Activated T-helper 1 cell treated with anti-CD3 and anti-CD28 coated beads, Interleukin-12 subunit alpha, Interleukin-12 subunit beta, Interleukin-2, Interleukin-4 antibody, amounts not matched to agents 30 ng/mL and 10 ng/mL and 1 ng/mL, durations not matched to agents 14 hours and 24 hours and 36 hours (primary cell): ENCODE data around the gene IGFBP7. TPM values are rescaled to one million over a fixed set of nuclear protein-coding genes. Genes with fewer than 3 reads are reported as not detected.

Experiments
- DNase-seq: peaks from one replicate; pipeline ENCODE4 v3.0.0; 2021; ENCODE audit warnings: low spot score
- H3K27ac Mint-ChIP-seq: one replicate; pipeline ENCODE4 v1.8.0; 2021; ENCODE audit warnings: mild to moderate bottlenecking, mixed read lengths
- H3K27me3 Mint-ChIP-seq: one replicate; pipeline ENCODE4 v1.8.0; 2022; ENCODE audit warnings: mild to moderate bottlenecking, moderate library complexity, mixed read lengths; ENCODE audit not compliant: insufficient read depth
- H3K36me3 Mint-ChIP-seq: one replicate; pipeline ENCODE4 v1.8.0; 2021; ENCODE audit warnings: low read depth, mixed read lengths
- H3K4me1 Mint-ChIP-seq: one replicate; pipeline ENCODE4 v1.8.0; 2021; ENCODE audit warnings: low read depth, mixed read lengths
- H3K4me3 Mint-ChIP-seq: one replicate; pipeline ENCODE4 v1.8.0; 2021; ENCODE audit warnings: mild to moderate bottlenecking, moderate library complexity, mixed read lengths
- H3K9me3 Mint-ChIP-seq: one replicate; pipeline ENCODE4 v1.8.0; 2021; ENCODE audit warnings: mixed read lengths
- intact Hi-C: fragments of 100-400 bp; cut with micrococcal nuclease; formaldehyde crosslinking; loops from one replicate; pipeline ENCODE4 v1.15.1; 2024
- total RNA-seq: library from RNA; stranded (reverse); gene quantifications from 2 replicates; pipeline ENCODE4 v1.2.3, GENCODE V29; 2022

The IGFBP7 gene
- total RNA-seq, 1 donor from 2014 or later, result not detected

DNA sequence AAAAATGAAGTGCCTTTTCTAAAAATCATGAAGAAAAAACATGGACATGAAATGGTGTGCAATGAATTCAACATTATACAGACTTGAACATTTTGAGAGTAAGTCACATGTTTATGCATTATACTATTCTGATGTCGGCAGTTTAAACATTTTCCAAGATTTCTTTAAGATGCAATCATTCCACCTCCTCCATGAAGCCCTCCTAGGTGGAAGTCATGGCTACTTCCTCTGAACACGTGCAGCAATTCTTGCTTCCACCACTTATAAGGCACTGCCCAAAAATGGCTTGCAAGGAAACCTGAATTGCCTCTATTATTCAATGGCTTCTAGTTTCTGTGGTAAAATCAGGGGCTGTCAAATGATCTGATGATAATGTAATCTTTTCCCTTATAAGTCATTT, 25.8 kb downstream of the IGFBP7 start:
- Mint-ChIP-seq H3K36me3 (no peaks in the 10 kb centered on the region), H3K9me3 (no peaks in the 10 kb centered on the region), H3K27me3 (no peaks in the 10 kb centered on the region), H3K4me3 (no peak overlapping the region), H3K4me1 (no peaks in the 10 kb centered on the region), H3K27ac (no peak overlapping the region)
- intact Hi-C loops, result no loop called here
- no peak for DNase-seq

DNA sequence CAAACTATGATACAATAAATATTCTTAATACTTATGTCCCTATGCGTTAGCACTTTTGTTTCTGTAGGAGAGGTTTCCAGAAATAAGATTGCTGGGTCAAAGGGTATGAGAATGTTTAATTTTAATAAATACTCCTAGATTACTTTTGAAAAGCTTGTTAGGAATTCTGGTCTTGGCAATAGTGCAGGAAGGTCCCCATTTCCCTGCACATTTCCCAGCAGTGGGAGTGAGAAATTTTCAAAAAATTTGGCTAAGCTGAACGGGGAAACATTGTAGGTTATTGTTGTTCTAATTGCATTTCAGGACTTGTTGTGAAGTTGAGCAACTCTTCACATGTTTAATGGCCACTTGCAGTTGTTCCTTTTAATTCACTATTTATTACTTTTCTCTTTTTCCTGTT, 27.1 kb downstream of the IGFBP7 start:
- Mint-ChIP-seq H3K27ac (no peak overlapping the region), H3K36me3 (no peaks in the 10 kb centered on the region), H3K27me3 (no peaks in the 10 kb centered on the region), H3K4me3 (no peak overlapping the region), H3K9me3 (no peaks in the 10 kb centered on the region), H3K4me1 (no peaks in the 10 kb centered on the region)
- intact Hi-C loops, result no loop called here
- no peak for DNase-seq

DNA sequence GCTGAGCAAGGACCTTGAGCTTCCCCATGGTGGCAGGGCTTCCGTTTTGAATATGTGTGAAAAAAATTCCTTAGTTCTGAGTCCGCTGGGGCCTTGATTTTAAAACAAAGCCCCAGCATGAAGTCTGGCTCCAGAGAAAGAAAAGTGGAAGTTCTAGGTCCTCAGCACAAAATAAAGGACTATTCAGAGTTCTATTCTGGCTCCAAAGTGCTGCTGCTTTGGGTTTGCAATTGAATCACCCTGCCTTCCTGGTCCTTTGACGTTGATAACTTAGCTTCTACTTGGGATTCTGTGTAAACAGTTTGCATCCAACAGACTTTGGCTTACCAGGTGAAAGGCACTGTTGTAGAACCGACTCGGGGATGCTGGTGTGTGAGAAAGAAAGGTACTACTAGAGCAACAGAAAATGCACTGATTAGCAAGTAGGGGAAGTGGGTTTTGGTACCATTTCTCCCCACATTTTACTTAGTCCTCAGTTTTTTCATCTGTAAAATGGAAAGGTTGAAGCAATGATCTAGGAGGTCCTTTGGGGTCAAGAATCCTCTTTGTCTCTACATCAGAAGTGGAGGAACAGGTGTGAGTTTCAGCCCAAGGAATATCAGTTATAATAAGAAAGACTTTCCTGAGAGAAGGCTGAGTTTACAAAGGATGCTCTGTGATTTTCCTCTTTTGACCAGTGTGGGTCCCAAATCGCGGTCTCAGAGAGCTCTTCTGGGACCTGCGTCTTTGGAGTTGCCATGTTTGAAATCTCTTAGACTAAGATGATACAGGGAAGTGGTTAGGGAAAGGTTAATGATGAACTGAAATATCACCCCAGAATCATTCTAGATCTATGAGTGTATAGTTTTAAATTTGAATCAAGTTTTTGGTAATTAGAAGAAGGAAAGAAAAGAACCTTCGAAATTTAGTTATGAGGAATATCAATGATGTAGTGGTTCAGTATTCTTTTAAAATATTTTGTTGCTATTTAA, 28.2 kb downstream of the IGFBP7 start:
- no peaks in the 10 kb centered on the region for H3K27me3 Mint-ChIP-seq
- intact Hi-C loops, result no loop called here
- DNase-seq, result no peak
- no peaks in the 10 kb centered on the region for H3K4me1 Mint-ChIP-seq
- no peaks in the 10 kb centered on the region for H3K36me3 Mint-ChIP-seq
- H3K27ac Mint-ChIP-seq, result no peak overlapping the region
- H3K9me3 Mint-ChIP-seq, result no peaks in the 10 kb centered on the region
- no peak overlapping the region for H3K4me3 Mint-ChIP-seq

DNA sequence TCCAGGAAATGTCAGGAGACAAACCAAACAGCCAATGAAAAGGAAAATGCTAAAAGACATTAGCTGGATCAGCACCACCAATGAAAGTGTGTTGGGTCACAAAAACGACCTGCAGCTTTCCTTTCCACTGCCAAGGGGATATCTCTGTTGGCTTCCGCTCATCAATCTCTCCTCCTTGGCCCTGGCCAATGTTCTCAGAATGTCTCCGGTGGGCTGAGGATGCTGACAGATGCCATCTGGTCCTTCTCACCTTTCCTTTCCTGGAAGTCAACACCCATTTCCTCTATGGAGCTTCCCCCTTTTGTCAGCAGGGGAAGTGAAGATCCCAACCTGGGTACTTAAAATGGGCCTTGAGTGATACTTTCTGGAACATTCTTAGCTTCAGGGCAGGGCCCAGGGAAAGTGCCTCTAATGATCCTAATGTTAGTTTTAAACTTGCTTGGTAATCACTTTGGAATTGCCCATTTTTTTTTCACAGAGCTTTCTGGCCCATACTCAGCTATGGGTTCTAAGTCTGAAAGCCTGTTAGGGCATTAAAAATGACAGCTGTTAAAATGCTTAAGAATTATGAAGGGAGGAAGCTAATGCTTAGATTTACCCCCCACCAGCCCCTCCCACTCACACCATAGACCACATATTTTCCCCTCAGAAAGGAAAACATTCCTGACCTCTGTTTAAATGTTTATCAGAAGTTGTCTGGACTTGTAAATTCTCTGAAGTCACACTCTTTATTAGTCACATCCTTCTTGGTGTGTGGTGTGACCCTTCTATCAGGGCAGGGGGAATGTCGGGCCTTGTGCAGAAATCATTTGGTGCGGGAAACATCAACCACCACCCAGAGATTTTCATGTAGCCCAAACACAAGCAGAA, 29.2 kb downstream of the IGFBP7 start:
- Mint-ChIP-seq H3K36me3 (no peaks in the 10 kb centered on the region), H3K9me3 (no peaks in the 10 kb centered on the region), H3K4me1 (no peaks in the 10 kb centered on the region), H3K27ac (no peak overlapping the region), H3K4me3 (no peak overlapping the region), H3K27me3 (no peaks in the 10 kb centered on the region)
- intact Hi-C loops, result no loop called here
- no peak for DNase-seq

DNA sequence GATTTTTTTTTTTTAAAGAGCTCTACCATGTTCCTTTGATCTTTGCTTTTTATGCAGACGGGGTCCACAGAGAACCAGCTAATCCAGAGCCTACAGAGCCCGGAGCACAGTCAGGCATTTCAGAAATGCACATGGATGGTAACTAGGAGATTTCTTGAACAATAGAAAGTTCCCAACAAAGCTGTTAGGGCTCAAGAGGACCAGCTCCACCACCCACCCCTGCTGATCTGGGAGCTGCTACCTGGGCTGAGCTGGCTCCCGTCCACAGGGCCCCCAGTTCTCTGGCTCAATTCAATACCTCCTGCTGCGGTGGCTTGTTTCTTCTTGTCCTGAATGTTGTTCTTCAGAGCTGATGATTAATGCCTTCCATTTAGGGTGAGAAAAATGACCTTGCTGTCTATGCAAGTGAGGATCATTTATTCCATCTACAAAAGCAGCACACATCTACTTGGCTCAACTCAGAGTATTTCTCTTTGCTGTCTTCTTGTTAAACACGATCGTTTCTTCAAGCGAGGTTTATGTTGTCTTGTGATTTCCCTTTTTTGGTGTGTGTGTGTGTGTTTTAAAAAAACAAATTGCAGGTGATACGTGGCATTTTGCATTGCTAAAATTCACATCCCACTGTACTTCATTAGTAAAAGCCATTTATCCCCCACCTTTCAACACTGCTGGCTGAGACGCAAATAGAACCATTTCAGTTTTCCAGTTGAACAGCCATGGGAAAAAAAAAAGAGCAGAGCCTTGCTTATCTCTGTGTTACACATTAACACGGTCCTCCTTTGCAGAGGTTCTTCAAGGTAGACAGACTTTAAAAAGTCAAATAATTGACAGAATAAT, 31.3 kb downstream of the IGFBP7 start:
- no peak overlapping the region for H3K4me3 Mint-ChIP-seq
- no peaks in the 10 kb centered on the region for H3K4me1 Mint-ChIP-seq

DNA sequence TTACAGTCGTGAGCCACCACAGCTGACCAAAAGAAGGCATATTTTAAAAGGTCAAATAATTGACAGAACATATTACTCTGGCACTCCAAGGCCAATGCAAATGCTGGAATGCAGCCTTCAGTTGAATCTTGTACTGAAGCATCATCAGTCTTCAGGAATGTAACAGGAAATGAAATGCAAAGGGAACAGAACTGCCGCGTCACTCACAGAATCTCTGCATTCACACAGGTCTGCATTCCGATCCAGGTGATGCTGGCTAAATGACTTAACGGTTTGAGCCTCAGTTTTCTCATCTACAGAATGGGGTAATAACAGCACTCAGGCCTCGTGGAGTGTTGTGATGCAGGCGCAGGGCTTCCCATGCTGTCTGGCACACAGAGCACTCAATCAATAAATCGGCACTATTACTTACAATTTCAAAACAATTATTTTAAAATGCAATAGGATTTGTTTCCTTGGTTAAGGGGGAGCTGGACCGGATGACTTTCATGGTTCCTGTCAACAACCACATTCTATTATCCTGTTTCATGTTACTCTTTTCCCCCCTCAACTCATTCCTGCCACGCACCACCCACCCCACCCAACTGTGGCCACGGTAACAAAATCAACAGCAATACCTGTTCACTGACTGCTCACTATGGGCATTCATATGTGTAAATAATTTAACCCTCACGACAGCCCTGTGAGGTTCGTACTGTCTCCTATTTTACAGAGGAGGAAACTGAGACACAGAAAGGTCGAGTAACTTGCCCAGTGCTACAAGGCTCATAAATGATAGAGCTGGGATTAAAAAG, 32.4 kb downstream of the IGFBP7 start:
- no peaks in the 10 kb centered on the region for H3K27me3 Mint-ChIP-seq

More for the DNA sequence above, 31.3 kb downstream of the IGFBP7 start:
- Mint-ChIP-seq H3K27ac (no peak overlapping the region), H3K36me3 (no peaks in the 10 kb centered on the region), H3K9me3 (no peaks in the 10 kb centered on the region), H3K27me3 (no peaks in the 10 kb centered on the region)
- intact Hi-C loops, result no loop called here
- DNase-seq, result no peak

DNA sequence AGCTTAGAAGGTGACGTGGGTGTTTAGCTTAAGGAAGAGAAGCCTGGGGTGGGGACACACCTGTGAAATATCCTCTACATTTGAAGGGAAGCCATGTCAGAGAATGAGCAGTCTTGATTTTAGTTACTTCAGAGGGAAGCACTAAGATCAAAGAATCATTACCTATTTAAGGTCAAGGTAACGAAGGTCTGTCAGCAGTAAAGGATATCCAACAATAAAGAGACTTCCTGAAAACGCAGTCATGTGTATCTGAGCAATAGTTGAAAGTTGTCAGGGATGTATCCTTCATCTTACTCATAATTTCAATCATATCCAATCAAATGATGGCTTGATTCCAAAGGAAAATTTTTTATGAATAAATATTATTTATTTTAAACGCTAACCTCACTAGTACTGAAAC, 33.5 kb downstream of the IGFBP7 start:
- no peaks in the 10 kb centered on the region for H3K36me3 Mint-ChIP-seq
- DNase-seq, result no peak
- H3K4me3 Mint-ChIP-seq, result no peak overlapping the region
- intact Hi-C loops, result no loop called here
- H3K27ac Mint-ChIP-seq, result no peak overlapping the region
- no peaks in the 10 kb centered on the region for H3K9me3 Mint-ChIP-seq
- H3K27me3 Mint-ChIP-seq, result no peaks in the 10 kb centered on the region
- no peaks in the 10 kb centered on the region for H3K4me1 Mint-ChIP-seq

More for the DNA sequence above, 32.4 kb downstream of the IGFBP7 start:
- H3K36me3 Mint-ChIP-seq, result no peaks in the 10 kb centered on the region
- no peaks in the 10 kb centered on the region for H3K4me1 Mint-ChIP-seq
- no peak for DNase-seq
- no peaks in the 10 kb centered on the region for H3K9me3 Mint-ChIP-seq
- no peak overlapping the region for H3K27ac Mint-ChIP-seq
- intact Hi-C loops, result no loop called here
- no peak overlapping the region for H3K4me3 Mint-ChIP-seq

DNA sequence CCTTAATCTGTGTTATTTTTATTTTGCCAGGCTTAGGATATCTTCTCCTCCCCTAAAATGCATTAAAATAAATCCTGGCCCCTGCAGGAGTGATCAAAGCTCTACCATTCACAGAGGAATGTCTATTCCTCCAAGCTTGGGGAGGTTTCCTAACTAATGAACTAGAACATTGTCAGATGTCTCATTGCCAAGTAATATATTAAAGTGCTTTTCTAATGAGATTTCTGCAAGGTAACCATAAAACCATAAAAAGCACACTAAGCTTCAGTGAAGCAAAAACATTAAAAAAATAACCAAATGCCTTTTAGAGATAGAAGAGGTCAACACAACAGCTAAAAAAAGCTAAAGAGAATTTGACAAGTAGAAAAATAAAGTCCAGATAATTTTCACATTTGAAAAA, 34.8 kb downstream of the IGFBP7 start:
- intact Hi-C loops, result no loop called here
- Mint-ChIP-seq H3K27me3 (no peaks in the 10 kb centered on the region), H3K4me1 (no peaks in the 10 kb centered on the region), H3K36me3 (no peaks in the 10 kb centered on the region), H3K9me3 (no peaks in the 10 kb centered on the region), H3K4me3 (no peak overlapping the region), H3K27ac (no peak overlapping the region)
- DNase-seq, result no peak

DNA sequence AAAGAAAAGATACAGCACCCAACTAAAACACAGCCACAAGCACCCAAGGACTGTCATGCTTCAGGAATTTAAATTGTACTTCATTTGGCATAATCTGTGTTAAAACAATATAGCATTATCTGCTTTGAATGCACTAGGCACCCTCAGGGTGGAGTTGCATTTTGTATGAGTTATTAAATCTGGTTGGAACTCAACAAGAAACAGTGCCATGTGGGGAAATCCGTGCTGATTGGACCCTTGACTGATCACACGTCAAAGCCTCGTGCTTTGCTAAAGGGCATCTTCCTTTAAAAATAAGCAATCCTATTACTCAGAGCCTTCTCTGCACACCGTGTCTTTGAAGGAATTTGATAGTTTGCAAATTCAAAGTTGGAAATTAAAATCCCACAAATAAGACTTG, 35.4 kb downstream of the IGFBP7 start:
- H3K27me3 Mint-ChIP-seq, result no peaks in the 10 kb centered on the region
- no peak overlapping the region for H3K27ac Mint-ChIP-seq
- no peak for DNase-seq
- no peak overlapping the region for H3K4me3 Mint-ChIP-seq
- H3K9me3 Mint-ChIP-seq, result no peaks in the 10 kb centered on the region
- intact Hi-C loops, result no loop called here
- no peaks in the 10 kb centered on the region for H3K36me3 Mint-ChIP-seq
- no peaks in the 10 kb centered on the region for H3K4me1 Mint-ChIP-seq

DNA sequence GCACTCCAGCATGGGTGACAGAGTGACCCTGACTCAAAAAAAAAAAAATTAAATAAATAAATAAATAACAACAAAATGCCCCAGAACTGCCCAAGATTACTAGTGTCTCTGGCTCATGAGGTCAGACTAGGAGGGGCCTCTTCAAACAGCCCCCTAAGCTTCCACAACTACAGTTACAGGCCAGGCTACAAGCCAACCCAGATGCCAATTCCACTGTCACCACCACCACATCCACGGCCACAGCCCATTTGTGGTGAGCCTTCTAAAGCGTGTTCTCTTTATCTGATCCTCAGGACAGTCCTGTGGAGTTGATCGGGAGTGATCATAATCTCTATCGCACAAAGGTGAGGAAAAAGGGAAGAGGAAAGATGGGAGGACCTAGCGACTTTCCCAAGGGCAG, 36.6 kb downstream of the IGFBP7 start:
- Mint-ChIP-seq H3K36me3 (no peaks in the 10 kb centered on the region), H3K27me3 (no peaks in the 10 kb centered on the region), H3K4me3 (no peak overlapping the region), H3K27ac (no peak overlapping the region), H3K9me3 (no peaks in the 10 kb centered on the region), H3K4me1 (no peaks in the 10 kb centered on the region)
- intact Hi-C loops, result no loop called here
- DNase-seq, result no peak

DNA sequence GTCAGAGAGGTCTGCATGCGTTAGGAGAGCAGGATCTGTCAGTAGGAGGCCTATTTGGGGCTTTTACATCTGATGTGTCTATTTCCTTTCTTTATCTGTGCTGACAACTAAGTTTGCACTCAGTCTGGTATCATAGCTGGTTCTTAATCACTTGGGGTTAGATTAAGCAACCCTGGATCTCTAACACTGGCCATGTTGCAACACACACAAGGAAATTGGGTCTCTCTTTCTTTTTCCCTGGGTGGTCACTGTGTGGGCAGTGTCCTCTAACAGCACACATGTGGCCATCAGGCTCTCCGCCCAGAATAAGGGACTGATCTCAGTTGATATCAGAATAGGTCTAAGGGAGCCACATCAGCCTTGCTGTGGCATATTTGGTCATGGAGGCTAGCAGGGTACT, 38.9 kb downstream of the IGFBP7 start:
- Mint-ChIP-seq H3K9me3 (no peaks in the 10 kb centered on the region), H3K4me1 (no peaks in the 10 kb centered on the region), H3K27me3 (no peaks in the 10 kb centered on the region), H3K4me3 (no peak overlapping the region), H3K27ac (no peak overlapping the region), H3K36me3 (no peaks in the 10 kb centered on the region)
- no peak for DNase-seq
- intact Hi-C loops, result no loop called here

DNA sequence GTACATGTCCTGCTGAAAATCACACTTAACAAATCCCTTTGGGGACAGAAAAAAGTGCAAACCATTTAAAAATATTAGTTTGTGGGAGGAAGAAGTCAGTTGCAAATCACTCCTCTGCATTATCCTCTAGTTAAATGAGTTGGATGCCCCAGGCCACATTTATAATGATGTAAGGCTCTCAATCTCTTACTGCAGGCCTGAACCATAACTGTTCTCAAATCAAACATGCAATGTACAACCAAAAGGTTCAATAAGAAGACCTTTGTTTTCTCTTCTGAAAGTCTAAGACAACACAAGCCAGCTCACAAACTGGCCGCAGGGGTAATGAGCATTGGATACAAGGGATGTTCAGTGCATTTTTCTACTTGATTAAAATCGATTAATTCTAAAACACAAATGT, 39.7 kb downstream of the IGFBP7 start:
- no peaks in the 10 kb centered on the region for H3K9me3 Mint-ChIP-seq
- H3K4me3 Mint-ChIP-seq, result no peak overlapping the region
- no peak overlapping the region for H3K27ac Mint-ChIP-seq
- H3K27me3 Mint-ChIP-seq, result no peaks in the 10 kb centered on the region
- intact Hi-C loops, result no loop called here
- no peaks in the 10 kb centered on the region for H3K36me3 Mint-ChIP-seq
- H3K4me1 Mint-ChIP-seq, result no peaks in the 10 kb centered on the region
- DNase-seq, result no peak
